ENCODE data around the gene NFKBIE. TPM values are rescaled to one million over a fixed set of nuclear protein-coding genes. Genes with fewer than 3 reads are reported as not detected.

Gene NFKBIE
- total RNA-seq, 1 donor from 2014 or later = 29.0 TPM

DNA sequence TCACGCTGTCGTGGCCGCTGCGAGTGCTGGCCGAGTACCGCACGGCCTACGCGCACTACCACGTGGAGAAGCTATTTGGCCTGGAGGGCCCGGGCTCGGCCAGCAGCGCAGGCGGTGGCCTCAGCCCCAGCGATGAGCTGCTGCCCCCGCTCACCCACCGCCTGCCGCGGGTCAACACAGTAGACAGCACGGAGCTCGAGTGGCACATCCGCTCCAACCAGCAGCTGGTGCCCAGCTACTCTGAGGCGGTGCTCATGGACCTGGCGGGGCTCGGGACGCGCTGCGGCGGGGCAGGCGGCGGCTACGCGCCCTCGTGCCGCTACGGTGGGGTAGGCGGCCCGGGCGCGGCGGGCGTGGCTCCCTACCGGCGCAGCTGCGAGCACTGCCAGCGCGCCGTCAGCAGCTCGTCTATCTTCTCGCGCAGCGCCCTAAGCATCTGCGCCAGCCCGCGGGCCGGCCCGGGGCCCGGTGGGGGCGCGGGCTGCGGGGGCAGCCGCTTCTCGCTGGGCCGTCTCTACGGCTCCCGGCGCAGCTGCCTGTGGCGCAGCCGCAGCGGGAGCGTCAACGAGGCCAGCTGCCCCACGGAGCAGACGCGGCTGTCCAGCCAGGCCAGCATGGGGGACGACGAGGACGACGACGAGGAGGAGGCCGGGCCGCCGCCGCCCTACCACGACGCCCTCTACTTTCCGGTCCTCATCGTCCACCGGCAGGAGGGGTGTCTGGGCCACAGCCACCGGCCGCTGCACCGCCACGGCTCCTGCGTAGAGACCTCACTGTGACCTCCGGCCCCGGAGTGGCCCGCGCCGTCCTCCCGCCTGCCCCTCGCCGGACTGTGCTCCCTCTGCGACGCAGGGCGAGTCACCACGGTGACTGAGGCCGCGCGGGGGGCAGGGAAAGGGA, 10.6 kb upstream of the NFKBIE start:
- H3K27ac Mint-ChIP-seq = no peak overlapping the region
- DNase-seq (ENCODE audit: low spot score) = no peak
- no peaks in the 10 kb centered on the region for H3K4me1 Mint-ChIP-seq (ENCODE audit: low read depth)
- no peaks in the 10 kb centered on the region for H3K36me3 Mint-ChIP-seq (ENCODE audit: low read depth)
- intact Hi-C loops (cut with micrococcal nuclease) = no loop called here
- H3K27me3 Mint-ChIP-seq (ENCODE audit: insufficient read depth) = peaks cover 55% of the 10 kb centered on the region
- no peaks in the 10 kb centered on the region for H3K9me3 Mint-ChIP-seq
- H3K4me3 Mint-ChIP-seq = no peak overlapping the region

DNA sequence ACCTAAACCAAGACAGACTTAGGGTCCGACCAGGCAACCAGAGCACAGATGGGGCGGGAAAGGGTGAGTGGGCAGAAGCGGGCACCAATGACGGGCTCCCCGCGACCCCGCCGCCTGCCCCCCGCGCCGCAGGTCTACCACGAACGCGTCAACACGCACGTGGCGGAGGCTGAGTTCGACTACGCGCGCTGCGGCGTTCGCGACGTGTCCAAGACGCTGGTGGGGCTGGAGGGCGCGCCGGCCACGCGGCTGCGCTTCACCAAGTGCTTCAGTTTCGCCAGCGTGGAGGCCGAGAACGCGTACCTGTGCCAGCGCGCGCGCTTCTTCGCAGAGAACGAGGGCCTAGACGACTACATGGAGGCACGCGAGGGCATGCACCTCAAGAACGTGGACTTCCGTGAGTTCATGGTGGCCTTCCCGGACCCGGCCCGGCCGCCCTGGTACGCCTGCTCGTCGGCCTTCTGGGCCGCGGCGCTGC, 10.0 kb upstream of the NFKBIE start:
- no peaks in the 10 kb centered on the region for H3K36me3 Mint-ChIP-seq (ENCODE audit: low read depth)
- no peaks in the 10 kb centered on the region for H3K9me3 Mint-ChIP-seq
- DNase-seq (ENCODE audit: low spot score) = no peak
- peaks cover 56% of the 10 kb centered on the region for H3K27me3 Mint-ChIP-seq (ENCODE audit: insufficient read depth)
- intact Hi-C loops (cut with micrococcal nuclease) = no loop called here
- H3K4me3 Mint-ChIP-seq = no peak overlapping the region
- H3K27ac Mint-ChIP-seq = no peak overlapping the region
- H3K4me1 Mint-ChIP-seq (ENCODE audit: low read depth) = no peaks in the 10 kb centered on the region

DNA sequence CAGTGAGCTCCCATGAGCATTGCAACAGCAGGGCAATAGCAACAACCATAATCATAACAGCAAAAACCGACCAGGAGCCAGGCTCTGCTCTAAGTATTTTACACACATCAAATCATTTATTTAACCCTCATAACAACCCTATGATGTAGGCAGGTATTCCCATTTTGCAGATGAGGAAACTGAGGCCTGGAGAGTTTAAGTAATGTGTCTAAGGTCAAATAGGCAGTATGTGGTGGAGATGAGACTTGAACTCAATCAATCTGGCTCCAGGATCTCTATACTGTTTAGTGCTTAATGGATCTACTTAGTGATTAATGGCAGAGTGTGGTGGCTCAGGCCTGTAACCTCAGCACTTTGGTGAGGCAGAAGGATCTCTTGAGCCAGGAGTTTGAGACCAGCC, 8.3 kb upstream of the NFKBIE start:
- intact Hi-C loops (cut with micrococcal nuclease) = no loop called here
- peaks cover 10% of the 10 kb centered on the region for H3K4me1 Mint-ChIP-seq (ENCODE audit: low read depth)
- no peak overlapping the region for H3K27ac Mint-ChIP-seq
- H3K9me3 Mint-ChIP-seq = no peaks in the 10 kb centered on the region
- no peaks in the 10 kb centered on the region for H3K36me3 Mint-ChIP-seq (ENCODE audit: low read depth)
- DNase-seq (ENCODE audit: low spot score) = no peak
- H3K4me3 Mint-ChIP-seq = no peak overlapping the region
- peaks cover 64% of the 10 kb centered on the region for H3K27me3 Mint-ChIP-seq (ENCODE audit: insufficient read depth)

GRCh38 chr6:44272999-44273566, 7.7 kb upstream of the NFKBIE start:
- Mint-ChIP-seq H3K27ac (no peak overlapping the region), H3K36me3 (ENCODE audit: low read depth) (no peaks in the 10 kb centered on the region), H3K4me1 (ENCODE audit: low read depth) (peaks cover 10% of the 10 kb centered on the region), H3K27me3 (ENCODE audit: insufficient read depth) (peaks cover 65% of the 10 kb centered on the region), H3K9me3 (no peaks in the 10 kb centered on the region), H3K4me3 (peak overlapping the region; percentile 3)
- intact Hi-C loops (cut with micrococcal nuclease) = no loop called here
- no peak for DNase-seq (ENCODE audit: low spot score)

DNA sequence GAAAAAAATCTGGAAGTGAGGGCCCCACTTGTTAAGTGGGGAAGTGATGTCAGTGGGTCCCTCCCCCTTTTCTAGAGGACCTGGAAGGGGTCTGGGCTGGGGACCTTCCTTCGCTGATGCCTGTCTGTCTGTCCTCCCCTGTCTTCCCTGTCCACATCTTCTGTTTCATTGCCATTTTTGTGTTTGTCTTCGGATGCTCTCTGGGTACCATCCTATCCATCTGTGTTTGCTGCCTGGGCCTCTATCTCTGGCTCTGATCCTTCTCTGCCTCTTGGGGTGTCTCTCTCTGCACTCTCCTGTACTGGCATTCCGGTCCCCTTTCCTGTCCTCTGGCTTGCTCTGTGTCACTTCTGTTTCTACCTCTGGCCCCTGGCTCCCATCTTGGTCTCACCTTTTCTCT, 7.2 kb upstream of the NFKBIE start:
- no peaks in the 10 kb centered on the region for H3K36me3 Mint-ChIP-seq (ENCODE audit: low read depth)
- H3K4me3 Mint-ChIP-seq = peak overlapping the region; percentile 3
- H3K27me3 Mint-ChIP-seq (ENCODE audit: insufficient read depth) = peaks cover 60% of the 10 kb centered on the region
- intact Hi-C loops (cut with micrococcal nuclease) = no loop called here
- no peak overlapping the region for H3K27ac Mint-ChIP-seq
- peaks cover 14% of the 10 kb centered on the region for H3K4me1 Mint-ChIP-seq (ENCODE audit: low read depth)
- DNase-seq (ENCODE audit: low spot score) = no peak
- H3K9me3 Mint-ChIP-seq = no peaks in the 10 kb centered on the region

- no peak for DNase-seq (ENCODE audit: low spot score)
- H3K4me3 Mint-ChIP-seq = peak overlapping the region; percentile 9
- no peaks in the 10 kb centered on the region for H3K9me3 Mint-ChIP-seq
- peaks cover 17% of the 10 kb centered on the region for H3K4me1 Mint-ChIP-seq (ENCODE audit: low read depth)
- H3K36me3 Mint-ChIP-seq (ENCODE audit: low read depth) = no peaks in the 10 kb centered on the region
- intact Hi-C loops (cut with micrococcal nuclease) = no loop called here
- H3K27ac Mint-ChIP-seq = no peak overlapping the region
- peaks cover 54% of the 10 kb centered on the region for H3K27me3 Mint-ChIP-seq (ENCODE audit: insufficient read depth)
Observed at GRCh38 chr6:44271914-44272313, 6.6 kb upstream of the NFKBIE start.

GRCh38 chr6:44271406-44271723, 6.0 kb upstream of the NFKBIE start:
- Mint-ChIP-seq H3K27ac (no peak overlapping the region), H3K4me1 (ENCODE audit: low read depth) (peaks cover 23% of the 10 kb centered on the region)
- no peak for DNase-seq (ENCODE audit: low spot score)

DNA sequence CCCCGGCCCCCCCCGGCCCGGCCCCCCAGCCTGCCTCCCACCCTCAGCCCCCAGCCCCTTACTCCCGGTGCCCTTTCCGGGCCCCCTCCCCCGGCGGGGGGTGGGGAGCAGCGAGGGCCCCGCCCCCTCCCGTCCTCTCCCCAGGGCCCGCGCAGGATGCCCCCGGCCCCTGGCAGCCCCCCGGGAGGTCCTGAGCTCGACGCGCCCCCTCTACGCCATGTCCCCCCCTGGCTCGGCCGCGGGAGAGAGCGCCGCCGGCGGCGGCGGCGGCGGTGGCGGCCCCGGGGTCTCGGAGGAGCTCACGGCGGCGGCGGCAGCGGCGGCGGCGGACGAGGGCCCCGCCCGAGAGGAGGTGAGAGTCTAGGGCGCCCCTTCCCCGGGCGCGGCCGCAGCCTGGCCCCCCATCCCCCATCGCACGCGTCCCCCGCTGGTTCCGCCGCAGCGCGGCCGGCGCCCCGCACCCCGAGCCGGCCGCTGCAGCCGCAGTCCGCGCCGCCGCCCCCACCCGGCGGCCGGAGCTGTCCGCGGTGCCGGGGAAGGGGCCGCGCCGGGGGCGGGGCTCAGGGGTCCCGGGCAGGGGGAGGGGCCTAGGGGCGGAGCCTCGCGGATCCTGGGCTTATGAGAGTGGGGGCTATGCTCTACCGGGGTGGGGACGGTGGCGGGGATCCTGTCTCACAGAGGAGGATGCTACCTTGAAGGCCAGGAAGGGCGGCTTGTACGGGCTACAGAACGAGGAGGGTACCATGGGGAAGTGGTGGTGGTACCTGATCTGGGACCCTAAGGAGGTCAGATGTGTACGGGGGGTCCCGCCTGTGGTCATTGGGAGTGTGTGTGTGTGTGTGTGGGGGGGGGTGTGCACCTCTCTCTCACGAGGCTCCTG, 5.4 kb upstream of the NFKBIE start:
- no peaks in the 10 kb centered on the region for H3K36me3 Mint-ChIP-seq (ENCODE audit: low read depth)
- peaks cover 29% of the 10 kb centered on the region for H3K4me1 Mint-ChIP-seq (ENCODE audit: low read depth)
- no peaks in the 10 kb centered on the region for H3K9me3 Mint-ChIP-seq
- DNase-seq (ENCODE audit: low spot score) = no peak
- H3K4me3 Mint-ChIP-seq = peak overlapping the region; percentile 54
- H3K27ac Mint-ChIP-seq = no peak overlapping the region
- intact Hi-C loops (cut with micrococcal nuclease) = no loop called here
- H3K27me3 Mint-ChIP-seq (ENCODE audit: insufficient read depth) = peaks cover 50% of the 10 kb centered on the region

More at GRCh38 chr6:44271406-44271723, 6.0 kb upstream of the NFKBIE start:
- intact Hi-C loops (cut with micrococcal nuclease) = no loop called here
- Mint-ChIP-seq H3K4me3 (peak overlapping the region; percentile 54), H3K9me3 (no peaks in the 10 kb centered on the region), H3K36me3 (ENCODE audit: low read depth) (no peaks in the 10 kb centered on the region), H3K27me3 (ENCODE audit: insufficient read depth) (peaks cover 50% of the 10 kb centered on the region)

DNA sequence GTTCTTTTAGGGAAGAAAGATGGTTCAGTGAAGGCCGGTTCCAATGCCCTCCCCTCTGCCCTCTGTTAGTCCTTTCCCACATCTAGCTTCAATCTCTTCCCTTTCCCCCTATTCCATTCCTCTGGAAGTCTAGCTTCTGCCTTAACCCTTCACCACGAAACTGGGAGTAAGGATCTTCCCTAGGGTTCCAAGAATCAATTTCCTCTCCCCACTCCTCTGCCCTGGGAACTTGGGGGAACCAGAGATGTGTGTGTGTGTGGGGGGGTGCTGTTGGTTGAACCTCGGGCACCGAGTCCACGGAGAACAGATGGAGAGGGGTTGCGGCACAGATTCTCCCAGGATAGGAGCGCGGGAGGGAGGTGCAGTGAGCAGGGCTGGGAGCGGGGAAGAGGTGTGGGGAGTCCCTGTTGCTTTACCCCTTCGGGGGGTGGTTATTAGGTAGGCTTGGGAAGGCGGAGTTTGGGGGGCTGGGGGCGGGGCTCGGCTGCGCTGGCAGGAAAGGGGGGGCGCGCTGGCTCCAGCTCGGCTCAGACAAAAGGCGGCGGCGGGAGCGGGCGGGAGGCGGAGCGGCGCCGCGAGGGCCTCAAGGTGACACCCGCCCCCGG, 4.7 kb upstream of the NFKBIE start, which contains the start of gene TMEM151B:
TMEM151B (plus strand) TSS at position 530 of the 605 bp plus-strand sequence. CDS start 293 bp downstream, outside the sequence.
- peaks cover 31% of the 10 kb centered on the region for H3K4me1 Mint-ChIP-seq (ENCODE audit: low read depth)
- H3K9me3 Mint-ChIP-seq = no peaks in the 10 kb centered on the region
- H3K4me3 Mint-ChIP-seq = peak within 1 kb of the TSS; percentile 54
- intact Hi-C loops (cut with micrococcal nuclease) = loop anchor here (2.0 kb wide), 3 partner anchors 27 to 185 kb away; no protein-coding TSS in a partner anchor
- H3K36me3 Mint-ChIP-seq (ENCODE audit: low read depth) = no peaks in the 10 kb centered on the region
- no peak within 1 kb of the TSS for H3K27ac Mint-ChIP-seq
- peaks cover 50% of the 10 kb centered on the region for H3K27me3 Mint-ChIP-seq (ENCODE audit: insufficient read depth)
- DNase-seq (ENCODE audit: low spot score) = no peak

- Mint-ChIP-seq H3K27me3 (ENCODE audit: insufficient read depth) (peaks cover 44% of the 10 kb centered on the region), H3K27ac (no peak overlapping the region), H3K36me3 (ENCODE audit: low read depth) (no peaks in the 10 kb centered on the region), H3K4me3 (peak overlapping the region; percentile 45), H3K4me1 (ENCODE audit: low read depth) (peaks cover 31% of the 10 kb centered on the region), H3K9me3 (no peaks in the 10 kb centered on the region)
- intact Hi-C loops (cut with micrococcal nuclease) = loop anchor here (2.0 kb wide), 3 partner anchors 27 to 185 kb away; no protein-coding TSS in a partner anchor
- no peak for DNase-seq (ENCODE audit: low spot score)
Observed at GRCh38 chr6:44269178-44269920, 4.0 kb upstream of the NFKBIE start.

DNA sequence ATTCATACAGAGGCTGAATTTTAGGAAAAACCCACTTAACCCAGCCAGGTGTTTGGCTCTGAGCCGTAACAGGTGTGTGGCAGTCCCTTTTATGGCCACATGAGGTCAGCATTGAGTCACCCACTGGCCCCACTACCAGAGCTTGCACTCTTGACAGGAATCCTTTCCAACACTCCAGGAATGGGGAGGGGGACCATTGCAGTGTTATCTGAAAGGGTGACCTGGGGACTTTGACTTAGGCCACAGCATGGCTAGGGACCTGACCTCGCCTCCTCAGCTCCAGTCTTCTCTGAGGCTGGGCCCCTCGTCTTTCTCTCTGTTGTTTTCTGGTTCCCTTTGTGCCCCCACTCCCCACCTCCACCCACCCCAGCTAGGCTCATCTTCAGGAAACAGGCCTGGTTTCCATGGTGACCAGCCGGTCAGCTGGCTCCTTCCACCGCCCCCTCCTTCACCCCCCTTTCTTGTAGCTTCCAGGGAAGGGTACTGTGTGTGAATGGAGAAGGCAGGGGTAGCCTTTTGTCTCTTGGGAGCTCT, 2.8 kb upstream of the NFKBIE start:
- intact Hi-C loops (cut with micrococcal nuclease) = loop anchor here (1.0 to 2.0 kb wide), 6 partner anchors 29 to 187 kb away; partner anchors contain the start of gene AARS2
- no peak overlapping the region for H3K4me3 Mint-ChIP-seq
- H3K4me1 Mint-ChIP-seq (ENCODE audit: low read depth) = peaks cover 42% of the 10 kb centered on the region
- H3K27ac Mint-ChIP-seq = no peak overlapping the region
- H3K36me3 Mint-ChIP-seq (ENCODE audit: low read depth) = peaks cover 7% of the 10 kb centered on the region
- no peaks in the 10 kb centered on the region for H3K9me3 Mint-ChIP-seq
- peaks cover 37% of the 10 kb centered on the region for H3K27me3 Mint-ChIP-seq (ENCODE audit: insufficient read depth)
- DNase-seq (ENCODE audit: low spot score) = no peak
